HG03460 (cell line): ENCODE measurements around the gene SRRM4.

Source experiments
- ATAC-seq: cut with Tn5 transposase; IDR thresholded peaks from one replicate; pipeline ENCODE4 v1.9.1; 2021; ENCODE audit not compliant: unreplicated experiment

Gene SRRM4

DNA sequence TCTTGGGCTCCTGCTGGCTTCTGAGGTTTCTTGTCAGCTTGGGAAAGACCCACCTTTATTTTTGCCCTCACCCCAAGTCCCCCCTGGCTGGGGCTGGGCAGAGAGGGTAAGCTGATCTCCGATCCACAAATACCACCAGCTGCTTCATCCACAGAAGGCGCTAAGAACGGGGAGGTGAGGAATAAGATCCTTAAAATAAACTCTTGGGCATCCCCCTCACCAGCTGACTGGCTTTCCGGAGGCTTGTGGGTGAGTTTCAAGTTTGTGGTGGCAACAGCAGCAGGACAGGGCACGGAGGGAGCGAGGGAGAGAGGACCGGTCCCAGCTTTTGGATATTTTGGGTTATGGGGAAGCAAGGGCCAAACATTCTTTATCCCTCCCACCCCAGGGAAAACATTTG, 176.6 kb downstream of the SRRM4 start:
- no peak for ATAC-seq

DNA sequence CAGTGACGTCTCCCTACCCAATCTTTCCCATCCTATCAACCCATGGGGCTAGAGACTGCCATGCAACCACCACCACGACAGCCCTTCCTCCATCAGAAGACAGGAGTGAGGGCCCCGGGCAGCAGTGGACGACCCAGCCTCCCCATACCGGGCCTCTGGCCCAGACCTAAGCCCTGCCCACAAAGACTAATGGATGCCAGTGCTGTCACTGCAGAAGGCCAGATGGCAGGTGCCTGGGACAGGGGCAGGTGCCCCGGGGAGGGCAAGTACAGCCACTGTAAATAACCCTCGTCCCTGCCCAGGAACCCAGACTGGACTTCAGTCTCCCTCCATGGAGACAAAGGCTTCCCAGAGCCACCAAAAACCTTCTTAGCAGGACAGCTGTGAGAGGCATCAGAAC, 177.1 kb downstream of the SRRM4 start:
- no peak for ATAC-seq

DNA sequence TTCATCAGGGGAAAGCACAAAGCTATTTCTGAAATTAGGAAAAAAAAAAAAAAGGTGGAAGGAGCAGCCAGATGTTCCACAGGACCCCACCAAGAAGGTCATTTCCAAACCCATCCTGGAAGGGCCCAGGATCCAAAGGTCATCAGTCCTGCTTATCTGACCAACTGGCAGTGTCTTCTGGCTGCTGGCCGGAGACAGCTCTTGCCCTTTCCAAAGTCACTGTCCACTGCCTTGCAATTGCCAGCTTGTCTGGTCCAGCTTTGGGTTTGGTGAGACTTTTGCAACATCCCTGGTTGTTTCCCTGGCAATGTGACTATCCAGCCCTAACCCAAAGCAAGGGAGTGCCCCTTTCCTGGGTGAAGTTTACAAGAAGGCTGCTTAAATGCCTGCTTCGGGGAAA, 178.5 kb downstream of the SRRM4 start:
- ATAC-seq, result no peak

DNA sequence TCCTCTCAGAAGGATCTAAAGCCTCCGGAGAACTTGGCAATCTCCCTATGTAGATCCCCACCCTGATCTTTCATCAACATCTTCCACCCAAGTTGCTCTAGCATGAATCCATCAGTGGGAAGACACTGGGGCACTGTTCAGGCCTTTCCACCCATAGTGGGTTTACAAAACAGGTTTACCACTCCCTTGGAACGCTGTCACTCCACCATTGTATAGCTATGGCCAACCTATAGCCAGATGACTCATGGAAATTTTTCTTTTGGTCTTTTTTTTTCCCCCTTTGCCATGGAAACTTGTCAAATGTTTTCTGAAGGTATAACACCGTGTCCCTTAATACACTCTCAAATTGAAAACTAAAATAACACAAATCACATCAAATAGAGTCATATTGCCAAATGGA, 186.6 kb downstream of the SRRM4 start:
- ATAC-seq, result no peak

DNA sequence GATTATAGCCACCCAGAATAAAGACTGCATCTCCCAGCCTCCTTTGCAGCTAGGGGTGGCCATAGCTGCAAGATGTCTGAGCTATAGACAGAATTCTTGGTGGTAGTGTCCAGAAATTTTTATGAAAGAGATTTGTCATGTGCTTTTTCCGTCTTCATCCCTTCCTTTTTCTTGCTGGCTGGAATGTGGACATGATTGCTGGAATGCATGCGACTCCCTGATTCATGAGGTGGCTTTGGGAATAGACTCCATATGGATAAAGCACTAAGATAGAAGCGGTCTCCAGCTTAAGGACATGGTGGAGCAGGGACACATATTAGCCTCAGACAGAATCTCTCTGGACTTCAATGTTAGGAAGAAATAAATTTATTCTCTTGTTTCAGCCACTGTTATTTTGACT, 187.4 kb downstream of the SRRM4 start:
- ATAC-seq, result no peak

DNA sequence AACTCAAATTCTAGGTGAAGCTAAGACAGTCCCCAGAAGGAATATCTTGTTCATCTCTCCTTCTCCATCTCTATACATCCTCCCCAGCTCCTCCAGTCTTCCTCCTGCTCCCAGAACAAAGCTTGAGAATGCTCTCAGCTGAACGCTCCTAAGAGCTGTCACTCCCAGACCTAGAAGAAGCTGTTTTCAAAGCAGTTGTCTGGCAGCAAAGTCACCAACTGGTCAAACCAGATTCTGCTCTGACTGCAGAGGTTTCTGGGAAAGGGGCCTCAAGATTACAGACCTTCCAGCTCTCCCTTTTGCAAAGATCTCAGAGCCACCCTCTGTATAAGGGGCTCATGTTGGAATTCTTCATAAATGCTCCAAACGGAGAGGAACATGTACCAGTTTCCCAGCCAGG, 187.8 kb downstream of the SRRM4 start:
- no peak for ATAC-seq

DNA sequence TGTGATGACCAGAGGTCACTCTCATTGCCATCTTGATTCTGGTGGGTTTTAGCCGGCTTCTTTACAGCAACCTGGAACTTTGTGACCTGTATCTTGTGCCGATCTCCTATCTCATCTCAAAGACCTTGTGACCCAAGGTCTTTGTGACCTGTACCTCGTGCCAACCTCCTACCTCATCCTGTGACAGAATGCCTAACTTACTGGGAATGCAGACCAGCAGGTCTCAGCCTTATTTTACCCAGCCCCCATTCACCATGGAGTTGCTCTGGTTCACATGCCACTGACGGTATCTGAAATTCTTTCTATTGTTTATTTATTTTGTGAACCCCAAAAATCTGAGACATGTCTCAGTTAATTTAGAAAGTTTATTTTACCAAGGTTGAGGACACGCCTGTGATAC, 189.9 kb downstream of the SRRM4 start:
- no peak for ATAC-seq

DNA sequence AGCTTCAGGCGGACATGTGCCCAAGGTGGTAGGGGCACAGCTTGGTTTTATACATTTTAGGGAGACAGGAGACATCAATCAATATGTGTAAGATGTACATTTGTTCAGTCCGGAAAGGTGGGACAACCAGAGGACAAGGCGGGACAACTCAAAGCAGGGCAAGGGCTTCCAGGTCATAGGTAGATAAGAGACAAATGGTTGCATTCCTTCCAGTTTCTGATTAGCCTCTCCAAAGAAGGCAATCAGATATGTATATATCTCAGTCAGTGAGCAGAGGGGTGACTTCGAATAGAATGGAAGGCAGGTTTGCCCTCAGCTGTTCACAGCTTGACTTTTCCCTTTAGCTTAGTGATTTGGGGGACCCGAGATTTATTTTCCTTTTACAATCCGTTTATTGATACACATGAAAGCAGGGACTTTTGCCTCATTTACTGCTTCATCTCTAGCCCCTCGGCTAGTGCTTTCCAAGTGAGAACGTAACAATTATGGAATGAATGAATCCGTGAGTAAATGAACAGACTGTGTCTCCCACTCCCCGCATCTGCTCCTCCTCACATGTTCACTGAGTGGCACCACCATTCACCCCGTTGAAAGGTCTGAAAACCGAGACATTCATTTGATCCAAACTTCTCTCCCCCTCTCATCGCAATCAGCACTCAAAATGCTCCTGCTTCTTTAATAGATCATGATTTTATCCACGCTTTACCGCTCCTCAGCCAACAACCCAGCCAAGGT, 190.5 kb downstream of the SRRM4 start:
- no peak for ATAC-seq

DNA sequence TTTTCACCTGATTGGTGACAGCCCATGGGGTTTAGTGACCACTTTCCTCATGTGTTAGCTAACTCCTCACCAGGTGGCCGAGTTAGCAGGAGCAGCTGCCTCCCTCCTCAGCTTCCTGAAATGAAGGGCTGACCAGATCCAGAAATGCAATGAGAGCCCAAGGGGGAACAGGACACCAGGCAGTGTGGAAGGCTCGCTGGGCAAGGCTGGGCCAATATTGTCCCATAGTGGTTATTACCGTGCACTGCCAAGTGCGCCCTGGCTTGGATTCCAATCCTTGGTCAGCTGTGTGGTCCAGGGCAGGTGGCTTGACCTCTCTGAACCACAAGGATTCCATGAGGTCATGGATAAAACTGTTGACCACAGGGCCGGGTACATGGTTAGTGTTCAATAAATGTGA, 193.7 kb downstream of the SRRM4 start:
- no peak for ATAC-seq

DNA sequence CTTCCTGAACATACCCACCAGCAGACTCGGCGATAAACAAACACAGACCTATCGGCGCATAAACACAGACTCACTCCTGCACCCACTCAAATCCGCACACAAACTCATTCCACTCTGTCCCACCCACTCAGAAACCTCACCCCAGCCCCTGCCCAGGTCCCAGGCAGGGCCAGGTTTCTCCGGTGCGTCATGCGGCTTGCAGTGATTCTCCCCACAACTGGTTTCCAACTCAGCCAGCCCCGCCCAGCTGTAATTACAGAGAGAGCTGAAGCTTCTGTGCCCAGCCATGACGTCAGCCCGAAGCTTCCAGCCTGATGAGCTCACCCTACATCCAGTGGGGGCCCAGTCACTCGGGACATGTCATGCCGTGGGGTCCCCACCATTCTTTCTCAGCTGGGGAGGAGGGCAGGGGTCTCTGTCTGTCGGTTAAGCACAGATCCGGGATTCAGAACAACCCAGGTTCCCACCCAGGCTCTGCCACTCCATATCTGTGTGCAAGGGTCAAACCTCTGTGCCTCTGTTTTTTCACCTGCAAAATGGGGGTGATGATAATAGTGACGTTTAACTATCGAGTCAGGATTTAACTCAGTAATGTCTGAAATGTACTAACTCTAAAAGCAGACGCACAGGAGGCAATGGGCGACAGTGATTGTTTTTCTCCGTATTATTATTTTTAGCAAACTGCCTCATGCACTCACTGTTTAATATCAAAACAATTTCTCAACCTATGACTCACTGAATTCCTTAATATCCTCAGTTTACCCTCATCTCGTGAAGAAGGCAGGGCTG, 195.1 kb downstream of the SRRM4 start:
- no peak for ATAC-seq

DNA sequence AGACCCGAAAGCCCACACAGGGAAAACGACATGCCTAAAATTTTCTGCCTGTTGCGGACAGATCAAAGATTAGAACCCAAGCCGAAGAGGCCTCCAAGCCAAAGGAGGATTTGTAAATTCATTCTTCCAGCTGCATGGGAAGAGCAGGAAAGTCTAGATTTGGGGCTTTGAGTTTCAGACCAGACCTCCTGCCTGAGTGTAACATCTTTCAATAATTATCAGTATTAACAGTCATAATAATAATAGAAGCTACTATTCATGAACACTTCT, 195.7 kb downstream of the SRRM4 start:
- no peak for ATAC-seq

DNA sequence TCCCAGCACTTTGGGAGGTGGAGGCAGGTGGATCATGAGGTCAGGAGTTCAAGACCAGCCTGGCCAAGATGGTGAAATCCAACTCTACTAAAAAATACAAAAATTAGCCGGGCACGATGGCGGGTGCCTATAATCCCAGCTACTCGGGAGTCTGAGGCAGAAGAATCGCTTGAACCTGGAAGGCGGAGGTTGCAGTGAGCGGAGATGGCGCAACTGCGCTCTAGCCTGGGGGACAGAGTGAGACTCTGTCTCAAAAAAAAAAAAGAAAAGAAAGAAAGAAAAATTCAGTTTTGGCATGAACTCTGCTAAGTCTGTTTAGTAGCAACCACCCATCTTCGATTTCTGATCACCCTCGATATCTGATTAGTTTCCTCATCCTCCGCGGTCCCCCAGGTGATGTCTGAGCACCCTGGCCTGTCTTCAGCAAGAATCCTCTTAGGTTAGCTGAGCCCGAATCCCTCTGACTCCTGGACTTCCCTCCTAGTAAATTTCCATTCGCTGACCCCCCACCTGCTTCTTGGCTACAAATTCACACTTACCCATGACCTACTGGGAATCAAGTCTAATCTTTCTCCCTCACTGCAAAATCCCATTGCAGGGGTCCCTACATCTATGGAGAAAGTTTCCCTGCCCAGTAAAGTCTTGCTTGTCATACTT, 196.5 kb downstream of the SRRM4 start:
- ATAC-seq, result no peak

DNA sequence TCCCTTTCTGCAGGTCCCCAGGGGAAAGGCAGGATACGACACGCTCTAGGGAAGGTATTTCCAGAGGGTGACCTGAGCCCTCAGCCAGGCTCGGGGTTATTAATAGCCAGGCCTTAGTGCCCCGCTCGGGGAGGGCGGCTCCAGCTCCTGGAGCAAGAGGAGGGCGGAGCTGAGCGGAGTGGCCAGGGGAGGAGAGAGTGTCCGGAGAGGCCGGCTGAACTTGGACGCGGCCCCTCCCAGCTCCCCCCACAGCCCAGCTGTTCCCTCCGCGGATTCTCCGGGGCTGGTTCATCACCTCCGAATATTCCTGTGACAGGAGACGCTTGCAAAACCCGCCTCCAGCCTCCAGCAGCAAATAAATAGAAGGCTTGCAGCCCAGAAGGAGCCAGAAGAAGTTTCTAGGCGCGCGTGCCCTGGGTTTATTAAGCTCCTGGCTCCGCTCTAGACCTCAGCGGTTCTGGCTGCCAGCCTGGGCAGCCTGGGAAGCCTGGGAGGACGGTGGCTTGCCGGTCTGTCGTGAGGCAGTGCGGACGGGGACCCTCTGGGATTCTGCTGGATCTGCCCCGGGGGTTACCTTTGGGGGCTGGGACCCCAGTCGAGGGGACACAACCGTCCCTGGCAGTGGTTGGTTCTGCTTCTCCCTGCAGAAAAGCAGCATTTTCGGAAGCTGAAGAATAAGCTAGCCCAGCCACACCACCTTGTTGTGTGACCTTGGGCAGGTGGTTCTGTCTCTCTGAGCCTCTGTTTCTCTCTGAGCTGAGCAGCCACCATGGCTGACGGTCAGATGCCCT, 197.4 kb downstream of the SRRM4 start, which contains the start of gene HSPB8:
Gene HSPB8 (plus strand): TSS at position 388 of the 791 bp plus-strand sequence. CDS start 382 bp downstream, at position 770.
- no peak for ATAC-seq

DNA sequence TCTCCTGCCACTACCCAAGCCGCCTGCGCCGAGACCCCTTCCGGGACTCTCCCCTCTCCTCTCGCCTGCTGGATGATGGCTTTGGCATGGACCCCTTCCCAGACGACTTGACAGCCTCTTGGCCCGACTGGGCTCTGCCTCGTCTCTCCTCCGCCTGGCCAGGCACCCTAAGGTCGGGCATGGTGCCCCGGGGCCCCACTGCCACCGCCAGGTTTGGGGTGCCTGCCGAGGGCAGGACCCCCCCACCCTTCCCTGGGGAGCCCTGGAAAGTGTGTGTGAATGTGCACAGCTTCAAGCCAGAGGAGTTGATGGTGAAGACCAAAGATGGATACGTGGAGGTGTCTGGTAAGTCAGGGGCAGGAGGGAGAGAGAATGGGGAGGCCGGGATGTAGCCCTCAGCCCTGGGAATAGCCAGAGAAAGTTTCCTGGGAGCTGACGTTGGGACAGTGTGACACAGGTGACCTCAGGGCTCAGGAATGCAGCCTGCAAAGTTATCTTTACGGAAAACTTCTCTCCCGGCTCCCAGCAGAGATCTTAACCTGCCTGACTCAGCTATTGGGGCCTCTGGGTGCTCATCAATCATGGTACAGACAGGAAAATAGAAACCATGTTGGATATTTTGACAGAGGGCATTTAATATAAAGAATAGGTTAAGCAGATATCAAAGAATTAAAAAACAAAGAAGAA, 198.1 kb downstream of the SRRM4 start:
- ATAC-seq, result no peak

DNA sequence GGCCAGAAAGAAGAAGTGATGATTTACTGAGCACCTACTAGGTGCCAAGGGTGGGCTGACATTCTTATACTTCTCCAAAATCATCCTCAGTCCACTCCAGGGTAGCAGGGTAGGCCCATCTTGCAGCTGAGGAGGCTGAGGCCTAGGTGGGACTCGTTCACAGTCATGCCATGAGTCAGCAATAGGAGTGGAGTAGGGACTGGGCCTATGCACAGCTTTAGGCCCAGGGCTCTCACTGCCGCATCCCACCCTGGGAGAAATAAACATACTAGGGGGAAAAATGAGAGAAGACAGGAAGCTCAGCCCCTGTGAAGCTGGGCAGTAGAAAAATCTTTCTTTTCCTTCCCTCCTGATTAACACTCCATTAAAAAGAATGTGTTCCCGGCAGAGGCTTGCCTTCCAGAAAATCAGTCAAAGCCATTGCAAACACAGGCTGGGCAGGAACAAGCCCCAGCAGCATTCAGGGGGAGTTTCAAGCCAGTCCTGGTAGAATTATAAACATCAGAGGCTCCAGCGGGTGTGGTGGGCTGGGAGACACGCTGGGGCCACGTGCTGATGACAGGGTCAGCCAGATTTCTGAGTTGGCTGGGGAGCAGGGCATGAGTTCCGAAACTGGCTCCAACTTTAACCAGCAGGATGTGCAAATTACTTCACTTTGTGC, 199.2 kb downstream of the SRRM4 start:
- ATAC-seq, result no peak

DNA sequence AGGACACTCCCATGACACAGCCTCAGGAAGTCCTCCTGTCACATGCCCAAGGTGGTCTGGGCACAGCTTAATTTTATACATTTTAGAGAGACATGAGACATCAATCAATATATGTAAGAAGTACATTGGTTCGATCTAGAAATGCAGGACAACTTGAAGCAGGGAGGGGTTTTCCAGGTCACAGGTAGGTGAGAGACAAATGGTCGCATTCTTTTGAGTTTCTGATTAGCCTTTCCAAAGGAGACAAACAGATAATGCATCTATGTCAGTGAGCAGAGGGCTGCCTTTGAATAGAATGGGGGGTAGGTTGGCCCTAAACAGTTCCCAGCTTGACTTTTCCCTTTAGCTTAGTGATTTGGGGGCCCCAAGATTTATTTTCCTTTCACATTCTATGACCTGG, 199.9 kb downstream of the SRRM4 start:
- ATAC-seq, result no peak

DNA sequence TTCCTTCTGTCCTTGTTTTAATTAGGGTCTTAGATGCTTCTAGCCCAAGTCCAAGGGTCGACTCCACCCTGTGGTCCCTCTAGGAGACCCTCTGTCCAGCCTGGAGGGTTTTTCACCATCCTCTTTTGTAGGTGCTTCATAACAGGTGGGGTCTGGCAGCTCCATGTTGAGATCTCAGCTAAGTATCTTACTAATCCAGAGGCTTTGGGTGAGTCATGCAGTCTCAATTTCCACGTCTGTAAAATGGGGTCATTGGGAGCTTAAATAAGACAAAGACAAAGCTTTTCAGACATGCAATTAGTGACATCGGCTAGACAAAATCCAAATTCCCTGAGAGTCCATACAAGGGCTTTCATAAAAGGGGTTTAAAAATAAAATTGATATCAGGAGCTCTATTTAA, 200.6 kb downstream of the SRRM4 start:
- ATAC-seq, result no peak

DNA sequence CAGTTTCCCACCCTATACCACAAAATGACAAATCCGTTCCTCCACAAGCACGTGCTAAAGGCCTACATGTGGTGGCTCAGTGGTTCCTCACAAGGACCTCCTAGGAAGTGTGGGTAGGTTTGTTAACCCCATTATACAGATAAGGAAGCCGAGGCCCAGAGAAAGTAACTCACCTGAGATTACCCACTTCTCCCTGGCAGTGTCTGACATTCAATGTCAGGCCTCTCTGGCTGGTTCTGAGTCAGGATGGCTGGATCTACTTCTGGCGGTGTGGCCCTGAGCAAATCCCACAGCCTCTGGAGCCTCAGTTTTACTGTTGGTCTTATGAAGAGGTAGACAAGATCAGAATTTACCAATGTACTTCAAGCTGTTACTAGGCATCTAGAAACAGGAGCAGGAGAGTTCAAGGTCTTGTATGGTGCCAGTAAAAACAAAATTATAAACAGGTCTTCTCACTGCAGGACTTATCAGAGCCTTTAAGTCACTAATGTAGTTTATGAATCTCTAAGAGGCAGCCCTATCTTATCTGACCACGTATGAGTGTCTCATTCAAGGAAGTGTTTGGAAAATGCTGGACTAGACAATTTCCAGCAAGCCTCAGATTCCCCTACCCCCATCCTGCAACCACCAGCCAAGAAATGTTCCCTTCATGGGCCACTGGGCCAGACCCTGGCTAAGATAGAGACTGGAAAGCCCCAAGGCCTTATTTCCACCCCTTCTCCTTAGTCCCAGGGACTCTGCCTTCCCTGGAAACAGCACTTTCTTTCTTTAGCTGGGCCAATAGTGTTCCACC, 201.6 kb downstream of the SRRM4 start:
- ATAC-seq, result no peak

DNA sequence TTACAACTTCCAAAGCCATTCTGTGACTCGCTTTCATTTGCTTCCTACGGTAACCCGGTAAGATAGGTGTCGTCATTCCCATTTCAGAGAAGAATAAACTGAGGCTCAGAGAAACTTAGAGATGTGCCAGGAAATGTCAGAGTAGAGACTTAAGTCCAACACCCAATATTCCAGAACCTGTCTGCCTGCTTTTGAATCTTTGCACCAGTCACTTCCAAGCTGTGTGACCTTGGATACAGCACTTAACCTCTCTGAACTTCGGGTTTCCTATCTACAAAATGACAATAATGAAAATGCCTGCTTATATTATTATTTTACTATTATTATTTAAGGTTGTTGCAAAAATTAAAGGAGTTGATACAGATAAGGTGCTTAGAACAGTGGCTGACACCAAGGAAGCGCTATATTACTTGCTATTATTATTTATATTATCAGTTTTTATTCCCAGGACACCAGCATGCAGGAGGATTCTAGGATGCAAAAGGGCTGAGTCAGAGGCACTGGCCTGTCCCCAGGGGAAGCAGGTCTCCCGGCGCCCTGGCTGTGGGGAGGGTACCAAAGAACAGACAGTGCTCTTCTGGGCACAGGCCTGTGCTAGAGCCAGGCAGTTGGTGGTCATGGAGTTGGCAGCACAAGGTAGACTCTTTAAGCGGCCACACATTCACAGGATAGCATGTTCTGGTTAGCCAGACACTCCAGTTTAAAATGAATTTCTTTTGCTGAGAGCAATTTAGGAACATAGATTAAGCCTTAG, 202.8 kb downstream of the SRRM4 start:
- ATAC-seq, result no peak
